ENCODE results near the gene SFI1. TPM values are rescaled to one million over a fixed set of nuclear protein-coding genes. Genes with fewer than 3 reads are reported as not detected.

Gene SFI1
- polyA plus RNA-seq, 3 donors, result 24.0 to 46.7 (median 26.7) TPM

Other genes starting within 250 kb of the SFI1 start
- 10 to 100 TPM; 10.0 to 16.0 (median 10.2) TPM for gene PIK3IP1, start 204.0 kb upstream of the SFI1 start, polyA plus RNA-seq (ENCODE audit: insufficient read length in 3 of 3)
- gene PATZ1, start 150.2 kb upstream of the SFI1 start, polyA plus RNA-seq (ENCODE audit: insufficient read length in 3 of 3), result 10 to 100 TPM; 71.6 to 79.6 (median 71.7) TPM
- 10 to 100 TPM; 77.4 to 94.7 (median 85.9) TPM for gene DRG1, start 96.9 kb upstream of the SFI1 start, polyA plus RNA-seq (ENCODE audit: insufficient read length in 3 of 3)
- gene EIF4ENIF1, start 6.7 kb upstream of the SFI1 start, polyA plus RNA-seq (ENCODE audit: insufficient read length in 3 of 3), result 10 to 100 TPM; 45.1 to 47.0 (median 45.5) TPM
- 10 to 100 TPM; 31.3 to 43.2 (median 33.1) TPM for gene PISD, start 165.7 kb downstream of the SFI1 start, polyA plus RNA-seq (ENCODE audit: insufficient read length in 3 of 3)

Data from renal cortex interstitium (tissue), 3 donors.